Psoas muscle (tissue), 8 donors: ENCODE measurements around the gene LYPD8. TPM values are rescaled to one million over a fixed set of nuclear protein-coding genes. Genes with fewer than 3 reads are reported as not detected.

Experiments used
- ATAC-seq, 4 donors: fragments of 200-7000 bp; cut with Tn5 transposase; one replicate each; pipeline ENCODE4 v1.9.1; 2020; ENCODE audit warnings: moderate library complexity in 3 of 4, mild to moderate bottlenecking in 2 of 4
- DNase-seq, 2 donors: peaks; one replicate each; pipeline ENCODE4 v3.0.0-alpha.2; 2020
- H3K27ac ChIP-seq: fragments of 200-600 bp; one replicate; pipeline ENCODE4 v1.8.0; 2022
- H3K27me3 ChIP-seq, 3 donors: fragments of 200-600 bp in 1 of 3; one replicate each; pipeline versions ENCODE4 v1.6.1 to v1.8.0; 2013 to 2022; ENCODE audit warnings: low read length in 2 of 3, mild to moderate bottlenecking in 2 of 3, moderate library complexity in 1 of 3; ENCODE audit not compliant: insufficient read depth in 3 of 3
- H3K36me3 ChIP-seq, 2 donors: fragments of 200-600 bp in 1 of 2; one replicate each; pipeline versions ENCODE4 v1.6.1 to v1.8.0; 2013 to 2022; ENCODE audit warnings: low read depth in 1 of 2, mild to moderate bottlenecking in 1 of 2, moderate library complexity in 1 of 2; ENCODE audit not compliant: insufficient read depth in 1 of 2
- H3K4me1 ChIP-seq: fragments of 200-600 bp; one replicate; pipeline ENCODE4 v1.8.0; 2022
- H3K4me3 ChIP-seq: fragments of 200-600 bp; one replicate; pipeline ENCODE4 v1.8.0; 2022; ENCODE audit warnings: mild to moderate bottlenecking
- H3K9me3 ChIP-seq: fragments of 200-600 bp; one replicate; pipeline ENCODE4 v1.8.0; 2022
- WGBS, 3 donors: extraction: QIAGEN DNeasy Blood & Tissue Kit; methylation state at CpG; one replicate each; pipeline versions ENCODE4 v1.1.6 to v1.1.7; 2013; 5-methylcytosine and 5-hydroxymethylcytosine counted together
- intact Hi-C, 2 donors: fragments of 100-400 bp; cut with DNase I; formaldehyde crosslinking; loops; one replicate each; pipeline versions ENCODE4 v1.11.0 to v1.14.2; 2022
- polyA plus RNA-seq, 3 donors: library from polyadenylated mRNA; stranded (reverse); fragments of 200-250 nt; gene quantifications; one replicate each; pipeline ENCODE4 v1.2.3, GENCODE V29; 2013
- total RNA-seq, 4 donors: library from RNA; stranded (reverse); fragmentation: NEBNext Ultra II Directional in 2 of 4; extraction: Animal tissue kit (Norgen Biotek cat#: 25700) in 2 of 4; gene quantifications; one replicate each; pipeline versions ENCODE4 v1.2.1 to v1.2.4, GENCODE V29; 2021 to 2023
- TF ChIP-seq, protein P1 (sequence below): fragments of 200-600 bp; IDR thresholded peaks from one replicate; pipeline ENCODE4 v1.8.0; 2022; ENCODE audit warnings: antibody characterized with exemption
- donor health status: healthy with polysubstance abuse.
- donor health status: DM: no; HTN: no; CAD: no; lungs with moderate emphysema.
- donor health status: Bipolar disorder and iron deficiency.
- donor health status: healthy.
- donor health status: DM: yes; HTN: yes; CAD: no.
- donor health status: DM: no; HTN: no; CAD: no.
- donor health status: DM: no; HTN: no; CAD: no.
- donor health status: DM: yes; HTN: yes; CAD: no.

Gene LYPD8
- total and polyA plus RNA-seq, 7 donors: not detected

DNA sequence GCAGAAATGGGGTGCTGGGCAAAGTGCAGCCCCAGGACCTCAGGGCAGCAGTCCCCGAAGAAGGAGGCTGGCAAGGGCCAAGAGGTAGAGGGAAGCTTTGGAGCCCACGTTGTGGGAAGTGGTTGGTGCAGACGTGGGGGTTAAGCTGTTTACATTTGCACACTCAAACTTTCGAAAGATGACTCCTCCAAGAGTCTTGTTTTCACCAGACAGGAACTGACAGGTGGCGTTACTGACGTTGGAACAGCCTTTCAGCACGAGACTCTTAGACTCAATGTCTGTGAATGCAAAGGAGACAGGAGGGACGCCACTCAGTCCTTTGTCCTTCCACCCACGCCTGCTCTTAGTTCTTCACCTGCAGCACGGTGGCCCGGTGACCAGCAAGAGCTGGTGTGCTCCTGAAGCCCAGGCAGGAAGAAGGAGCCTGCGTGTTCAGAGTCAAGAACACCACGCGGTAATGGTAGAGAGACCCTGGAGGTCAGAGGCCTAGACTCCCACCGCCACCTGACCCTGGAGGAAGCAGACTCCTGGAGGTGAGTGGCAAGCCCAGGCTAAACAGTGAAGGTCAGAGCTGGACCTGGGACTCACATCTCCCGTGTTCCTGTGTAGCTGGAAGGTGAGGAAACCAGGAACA lies 15.9 kb downstream of the LYPD8 start:
- Histone ChIP-seq H3K9me3 (no peaks in the 10 kb centered on the region), H3K4me1 (no peaks in the 10 kb centered on the region), H3K4me3 (no peak overlapping the region), H3K27ac (no peak overlapping the region), H3K36me3 (no peaks in the 10 kb centered on the region), H3K27me3 (no peaks in the 10 kb centered on the region)
- no peak for ATAC-seq
- DNase-seq: no peak
- intact Hi-C loops: no loop called here
- TF ChIP-seq, protein P1, sequence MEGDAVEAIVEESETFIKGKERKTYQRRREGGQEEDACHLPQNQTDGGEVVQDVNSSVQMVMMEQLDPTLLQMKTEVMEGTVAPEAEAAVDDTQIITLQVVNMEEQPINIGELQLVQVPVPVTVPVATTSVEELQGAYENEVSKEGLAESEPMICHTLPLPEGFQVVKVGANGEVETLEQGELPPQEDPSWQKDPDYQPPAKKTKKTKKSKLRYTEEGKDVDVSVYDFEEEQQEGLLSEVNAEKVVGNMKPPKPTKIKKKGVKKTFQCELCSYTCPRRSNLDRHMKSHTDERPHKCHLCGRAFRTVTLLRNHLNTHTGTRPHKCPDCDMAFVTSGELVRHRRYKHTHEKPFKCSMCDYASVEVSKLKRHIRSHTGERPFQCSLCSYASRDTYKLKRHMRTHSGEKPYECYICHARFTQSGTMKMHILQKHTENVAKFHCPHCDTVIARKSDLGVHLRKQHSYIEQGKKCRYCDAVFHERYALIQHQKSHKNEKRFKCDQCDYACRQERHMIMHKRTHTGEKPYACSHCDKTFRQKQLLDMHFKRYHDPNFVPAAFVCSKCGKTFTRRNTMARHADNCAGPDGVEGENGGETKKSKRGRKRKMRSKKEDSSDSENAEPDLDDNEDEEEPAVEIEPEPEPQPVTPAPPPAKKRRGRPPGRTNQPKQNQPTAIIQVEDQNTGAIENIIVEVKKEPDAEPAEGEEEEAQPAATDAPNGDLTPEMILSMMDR: no peak
- WGBS, 3 donors: 73 to 75% (median 74%) methylated on average over 16 of the region's 16 CpGs

DNA sequence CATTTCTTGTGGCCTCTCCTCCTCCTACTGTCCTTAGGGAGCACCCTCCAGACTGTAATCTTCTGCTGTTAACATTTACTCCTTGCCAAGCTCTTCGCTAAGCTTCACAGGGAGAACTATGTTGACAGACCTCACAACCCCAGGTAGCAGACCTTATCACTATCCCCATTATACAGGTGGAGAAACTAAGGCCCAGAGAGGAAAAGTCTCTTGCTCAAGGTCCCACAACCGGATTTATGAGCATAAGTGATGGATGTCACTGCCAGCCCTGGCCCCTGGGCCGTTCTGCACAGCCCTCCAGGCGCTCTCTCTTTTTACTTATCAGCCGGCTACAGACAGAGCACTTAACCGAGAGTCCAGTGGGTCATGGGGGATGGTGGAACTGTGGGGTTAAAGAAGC lies 18.1 kb downstream of the LYPD8 start:
- no peaks in the 10 kb centered on the region for H3K27me3 ChIP-seq
- no peak overlapping the region for H3K4me3 ChIP-seq
- H3K36me3 ChIP-seq: no peaks in the 10 kb centered on the region
- TF ChIP-seq, protein P1: no peak
- no peaks in the 10 kb centered on the region for H3K9me3 ChIP-seq
- DNase-seq: no peak
- ATAC-seq: no peak
- intact Hi-C loops: no loop called here
- no peak overlapping the region for H3K27ac ChIP-seq
- no peaks in the 10 kb centered on the region for H3K4me1 ChIP-seq
- WGBS, 3 donors: 65 to 74% (median 71%) methylated on average over 6 of the region's 6 CpGs

DNA sequence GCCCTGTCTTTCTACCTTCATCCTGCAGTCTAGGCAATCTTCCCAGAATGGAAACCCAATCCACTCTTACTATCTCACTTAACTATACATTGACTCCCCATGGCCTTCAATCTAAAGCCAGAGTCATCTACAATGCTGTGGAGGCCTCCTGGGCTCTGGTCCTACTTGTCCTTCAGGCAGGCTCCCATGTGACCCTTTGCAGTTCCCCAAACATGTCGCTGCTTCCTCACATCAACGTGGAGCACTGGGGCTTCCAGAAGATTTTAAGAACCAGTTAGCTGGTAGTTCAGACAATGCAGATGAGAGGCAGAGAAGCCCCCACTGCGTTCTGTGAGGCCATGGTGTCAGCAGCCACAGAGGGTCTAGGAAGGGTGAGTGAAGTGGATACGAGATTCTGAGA lies 18.6 kb downstream of the LYPD8 start:
- Histone ChIP-seq H3K27ac (no peak overlapping the region), H3K4me3 (no peak overlapping the region), H3K27me3 (no peaks in the 10 kb centered on the region), H3K9me3 (no peaks in the 10 kb centered on the region), H3K4me1 (no peaks in the 10 kb centered on the region), H3K36me3 (no peaks in the 10 kb centered on the region)
- intact Hi-C loops: no loop called here
- TF ChIP-seq, protein P1: no peak
- no peak for ATAC-seq
- no peak for DNase-seq
- WGBS, 3 donors: 50 to 75% (median 61%) methylated on average over 4 of the region's 4 CpGs

DNA sequence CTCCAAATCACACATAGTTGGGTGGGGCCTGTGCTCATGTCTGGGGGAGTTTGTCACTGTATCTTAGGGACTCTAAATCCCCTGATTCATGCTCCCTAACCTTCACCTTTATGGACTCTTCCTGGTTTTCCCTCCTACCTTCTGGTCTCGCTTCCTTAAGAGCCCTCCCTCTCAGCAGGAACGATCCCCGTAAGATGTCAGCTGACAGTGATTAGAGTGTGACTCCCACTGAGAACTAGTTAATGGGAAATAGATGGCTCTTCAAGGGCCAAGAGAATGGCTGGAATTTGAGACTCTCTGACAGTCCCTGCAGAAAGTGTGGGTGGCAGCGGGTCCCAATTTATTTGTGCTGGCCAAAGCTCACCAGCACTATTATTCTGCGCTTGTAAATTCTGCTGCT lies 22.0 kb downstream of the LYPD8 start:
- H3K4me1 ChIP-seq: no peaks in the 10 kb centered on the region
- WGBS, 3 donors: 57 to 80% (median 70%) methylated on average over 5 of the region's 5 CpGs
- intact Hi-C loops: no loop called here

More for the DNA sequence above, 22.0 kb downstream of the LYPD8 start:
- Histone ChIP-seq H3K4me3 (no peak overlapping the region), H3K36me3 (no peaks in the 10 kb centered on the region), H3K9me3 (no peaks in the 10 kb centered on the region), H3K27me3 (no peaks in the 10 kb centered on the region), H3K27ac (no peak overlapping the region)
- TF ChIP-seq, protein P1: no peak
- no peak for DNase-seq
- no peak for ATAC-seq
